Neural progenitor cell (in vitro differentiated cells): ENCODE data around the gene TRPM2. TPM values are rescaled to one million over a fixed set of nuclear protein-coding genes. Genes with fewer than 3 reads are reported as not detected.
A peak's percentile ranks its signal among the peaks of the same experiment; 100 is the strongest.
"Not testable (repeated sequence)": the region's sequence is repeated elsewhere in the genome, so short reads cannot be mapped to it uniquely, and the experiment has no call there.

Experiments used
- DNase-seq: peaks from one replicate; pipeline ENCODE4 v3.0.0-alpha.2; 2016; ENCODE audit warnings: low spot score
- H2AFZ ChIP-seq: fragments of 200-600 bp; sonication (generic); replicated peaks from 2 replicates; pipeline ENCODE4 v1.6.1; 2016; ENCODE audit warnings: antibody characterized with exemption
- H3F3A ChIP-seq: fragments of 200-600 bp; sonication (generic); 2 replicates; pipeline ENCODE4 v1.6.1; 2016; ENCODE audit warnings: antibody characterized with exemption, low read depth
- H3K27ac ChIP-seq: fragments of 200-600 bp; sonication (generic); 2 replicates; pipeline ENCODE4 v1.5.1; 2016; ENCODE audit warnings: mild to moderate bottlenecking
- H3K27me3 ChIP-seq: fragments of 200-600 bp; sonication (generic); 2 replicates; pipeline ENCODE4 v1.6.1; 2016; ENCODE audit warnings: mild to moderate bottlenecking, moderate library complexity
- H3K36me3 ChIP-seq: fragments of 200-600 bp; sonication (generic); 2 replicates; pipeline ENCODE4 v1.5.1; 2016
- H3K4me1 ChIP-seq: fragments of 200-600 bp; sonication (generic); 2 replicates; pipeline ENCODE4 v1.6.1; 2016; ENCODE audit warnings: mixed run types
- H3K4me2 ChIP-seq: fragments of 200-600 bp; sonication (generic); 2 replicates; pipeline ENCODE4 v1.6.1; 2016
- H3K4me3 ChIP-seq: fragments of 200-600 bp; sonication (generic); 2 replicates; pipeline ENCODE4 v1.5.1; 2016
- H3K79me2 ChIP-seq: fragments of 200-600 bp; sonication (generic); 2 replicates; pipeline ENCODE4 v1.6.1; 2016; ENCODE audit warnings: low read depth
- H3K9ac ChIP-seq: fragments of 200-600 bp; sonication (generic); 2 replicates; pipeline ENCODE4 v1.6.1; 2016
- H3K9me3 ChIP-seq: fragments of 200-600 bp; sonication (generic); 2 replicates; pipeline ENCODE4 v1.5.1; 2016; ENCODE audit warnings: low read depth
- H4K20me1 ChIP-seq: fragments of 200-600 bp; sonication (generic); 2 replicates; pipeline ENCODE4 v1.6.1; 2016; ENCODE audit warnings: low read depth
- H3K27ac Mint-ChIP-seq: 3 replicates; pipeline ENCODE4 v1.8.0; 2021; ENCODE audit warnings: mixed read lengths
- H3K27me3 Mint-ChIP-seq: 2 replicates; pipeline ENCODE4 v1.8.0; 2022; ENCODE audit warnings: low read depth, mild to moderate bottlenecking, inconsistent platforms, moderate library complexity, mixed read lengths; ENCODE audit not compliant: insufficient read depth
- H3K36me3 Mint-ChIP-seq: 3 replicates; pipeline ENCODE4 v1.8.0; 2021; ENCODE audit warnings: mixed read lengths
- H3K4me1 Mint-ChIP-seq: 3 replicates; pipeline ENCODE4 v1.8.0; 2021; ENCODE audit warnings: mixed read lengths
- H3K4me3 Mint-ChIP-seq: 3 replicates; pipeline ENCODE4 v1.8.0; 2021; ENCODE audit warnings: mild to moderate bottlenecking, moderate library complexity, mixed read lengths
- H3K9me3 Mint-ChIP-seq: 3 replicates; pipeline ENCODE4 v1.8.0; 2020; ENCODE audit warnings: mixed read lengths
- EZH2 ChIP-seq: fragments of 200-600 bp; sonication (generic); IDR thresholded peaks from 2 replicates; pipeline ENCODE4 v1.6.1; 2017; ENCODE audit warnings: antibody characterized with exemption, mild to moderate bottlenecking, moderate library complexity
- EZH2phosphoT487 ChIP-seq: fragments of 200-600 bp; sonication (generic); IDR thresholded peaks from 2 replicates; pipeline ENCODE4 v1.6.1; 2017; ENCODE audit warnings: antibody characterized with exemption
- total RNA-seq: library from RNA; depleted of rRNA; stranded (reverse); fragments of >200 nt; gene quantifications from 2 replicates; pipeline ENCODE4 v1.2.3, GENCODE V29; 2015; ENCODE audit warnings: low replicate concordance
- TF ChIP-seq, protein P1 (sequence below): fragments of 200-600 bp; sonication (generic); IDR thresholded peaks from 2 replicates; pipeline ENCODE4 v1.5.1; 2017; ENCODE audit warnings: antibody characterized with exemption, mild to moderate bottlenecking

TRPM2 gene
- total RNA-seq, 1 donor from 2014 or later: not detected

DNA sequence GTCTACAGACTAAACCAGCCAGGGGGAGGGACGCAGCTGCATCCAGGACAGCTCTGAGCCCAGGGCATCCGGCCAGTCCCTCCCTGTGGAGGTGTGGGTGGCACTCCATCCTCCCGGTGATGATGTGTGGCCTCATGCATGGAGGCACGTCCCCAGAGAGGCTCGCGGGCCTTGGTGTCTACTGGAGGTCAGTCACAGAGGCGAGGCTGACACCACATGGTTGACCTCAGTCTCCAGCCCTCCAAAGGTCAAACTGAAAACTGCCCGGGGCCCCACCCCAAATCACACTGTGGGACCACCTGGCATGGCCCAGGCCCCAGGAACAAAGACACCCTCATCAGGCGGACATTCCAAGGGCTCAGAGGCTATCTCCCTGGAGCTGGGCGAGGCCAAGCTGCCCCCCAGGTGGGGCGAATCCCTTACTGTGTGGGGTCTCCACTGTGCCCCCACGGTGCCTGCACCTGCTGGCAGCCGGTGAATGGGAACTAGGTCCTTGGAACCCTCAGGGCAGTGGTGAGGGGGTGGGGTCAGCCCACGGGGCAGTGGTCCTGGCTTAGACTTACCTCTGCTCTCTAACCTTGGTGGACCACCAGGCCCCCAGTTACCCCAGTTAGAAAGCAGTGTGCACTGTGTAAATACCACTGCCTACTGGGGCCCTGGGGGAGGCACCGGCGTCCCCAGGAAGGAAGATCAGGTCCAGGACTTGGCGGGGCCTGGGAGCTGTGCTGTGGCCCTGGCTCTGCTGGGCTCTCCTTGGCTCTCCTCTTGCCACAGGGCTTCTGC lies 49.1 kb downstream of the TRPM2 start:
- peaks cover 5% of the 10 kb centered on the region for H3K9me3 Mint-ChIP-seq
- Histone ChIP-seq H3K27me3 (no peaks in the 10 kb centered on the region), H3K79me2 (no peaks in the 10 kb centered on the region), H3K4me1 (no peaks in the 10 kb centered on the region), H3K36me3 (no peaks in the 10 kb centered on the region), H3K4me2 (no peak overlapping the region), H4K20me1 (no peaks in the 10 kb centered on the region), H3K27ac (no peak overlapping the region), H3K4me3 (no peak overlapping the region), H3K9me3 (no peaks in the 10 kb centered on the region), H2AFZ (no peak overlapping the region), H3F3A (peaks cover 14% of the 10 kb centered on the region), H3K9ac (no peak overlapping the region)
- H3K4me1 Mint-ChIP-seq: no peaks in the 10 kb centered on the region
- no peak for DNase-seq
- H3K36me3 Mint-ChIP-seq: no peaks in the 10 kb centered on the region
- no peak overlapping the region for H3K27ac Mint-ChIP-seq
- no peak for TF ChIP-seq EZH2phosphoT487
- no peak for TF ChIP-seq EZH2
- H3K4me3 Mint-ChIP-seq: no peak overlapping the region
- peaks cover 3% of the 10 kb centered on the region for H3K27me3 Mint-ChIP-seq

DNA sequence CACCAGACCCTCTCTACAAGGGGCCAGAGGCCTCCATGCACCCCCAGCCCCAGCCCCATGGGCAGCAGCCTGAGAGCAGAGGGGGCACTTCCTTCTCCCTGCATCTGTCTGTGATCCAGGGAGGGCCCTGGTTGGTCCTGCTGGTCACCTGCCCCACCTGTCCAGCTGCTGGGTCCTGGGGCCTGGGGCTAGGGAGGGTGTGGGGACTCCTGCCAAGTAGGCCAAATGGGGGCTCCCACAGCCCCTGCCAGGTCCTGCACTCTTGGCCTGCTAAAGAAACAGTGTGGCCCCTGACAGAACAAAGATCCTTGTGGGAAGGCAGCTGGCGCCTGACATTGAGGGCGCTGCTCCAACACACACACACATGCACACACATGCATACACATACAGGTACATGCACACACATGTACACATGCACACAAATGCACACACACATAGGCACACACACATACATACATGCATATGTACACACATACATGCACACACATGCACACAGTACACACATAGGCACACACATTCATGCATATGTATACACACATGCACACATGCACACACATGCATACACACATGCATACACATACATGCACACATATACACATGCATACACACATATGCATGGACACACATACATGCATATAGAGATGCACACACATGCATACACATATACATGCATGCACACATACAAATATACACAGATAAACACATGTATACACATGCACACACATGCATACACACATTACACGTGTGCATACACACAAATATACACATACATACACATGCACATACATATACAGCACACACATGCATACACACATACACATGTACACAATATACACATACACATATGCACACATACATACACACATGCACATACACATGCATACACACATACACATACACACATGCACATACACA lies 49.9 kb downstream of the TRPM2 start:
- no peak overlapping the region for H3K9ac ChIP-seq
- H3K4me2 ChIP-seq: no peak overlapping the region
- H3K27me3 ChIP-seq: no peaks in the 10 kb centered on the region
- no peak overlapping the region for H3K4me3 ChIP-seq
- no peak overlapping the region for H3K27ac ChIP-seq
- Mint-ChIP-seq H3K9me3 (peaks cover 9% of the 10 kb centered on the region), H3K4me3 (no peak overlapping the region), H3K36me3 (no peaks in the 10 kb centered on the region), H3K4me1 (no peaks in the 10 kb centered on the region), H3K27ac (no peak overlapping the region), H3K27me3 (peaks cover 5% of the 10 kb centered on the region)
- no peaks in the 10 kb centered on the region for H3K36me3 ChIP-seq
- H4K20me1 ChIP-seq: no peaks in the 10 kb centered on the region
- H3K9me3 ChIP-seq: no peaks in the 10 kb centered on the region
- DNase-seq: no peak
- H3F3A ChIP-seq: peaks cover 14% of the 10 kb centered on the region
- no peaks in the 10 kb centered on the region for H3K4me1 ChIP-seq
- H3K79me2 ChIP-seq: no peaks in the 10 kb centered on the region
- H2AFZ ChIP-seq: no peak overlapping the region
- TF ChIP-seq, protein P1, sequence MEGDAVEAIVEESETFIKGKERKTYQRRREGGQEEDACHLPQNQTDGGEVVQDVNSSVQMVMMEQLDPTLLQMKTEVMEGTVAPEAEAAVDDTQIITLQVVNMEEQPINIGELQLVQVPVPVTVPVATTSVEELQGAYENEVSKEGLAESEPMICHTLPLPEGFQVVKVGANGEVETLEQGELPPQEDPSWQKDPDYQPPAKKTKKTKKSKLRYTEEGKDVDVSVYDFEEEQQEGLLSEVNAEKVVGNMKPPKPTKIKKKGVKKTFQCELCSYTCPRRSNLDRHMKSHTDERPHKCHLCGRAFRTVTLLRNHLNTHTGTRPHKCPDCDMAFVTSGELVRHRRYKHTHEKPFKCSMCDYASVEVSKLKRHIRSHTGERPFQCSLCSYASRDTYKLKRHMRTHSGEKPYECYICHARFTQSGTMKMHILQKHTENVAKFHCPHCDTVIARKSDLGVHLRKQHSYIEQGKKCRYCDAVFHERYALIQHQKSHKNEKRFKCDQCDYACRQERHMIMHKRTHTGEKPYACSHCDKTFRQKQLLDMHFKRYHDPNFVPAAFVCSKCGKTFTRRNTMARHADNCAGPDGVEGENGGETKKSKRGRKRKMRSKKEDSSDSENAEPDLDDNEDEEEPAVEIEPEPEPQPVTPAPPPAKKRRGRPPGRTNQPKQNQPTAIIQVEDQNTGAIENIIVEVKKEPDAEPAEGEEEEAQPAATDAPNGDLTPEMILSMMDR: no peak
- TF ChIP-seq EZH2 (no peak), EZH2phosphoT487 (no peak)

DNA sequence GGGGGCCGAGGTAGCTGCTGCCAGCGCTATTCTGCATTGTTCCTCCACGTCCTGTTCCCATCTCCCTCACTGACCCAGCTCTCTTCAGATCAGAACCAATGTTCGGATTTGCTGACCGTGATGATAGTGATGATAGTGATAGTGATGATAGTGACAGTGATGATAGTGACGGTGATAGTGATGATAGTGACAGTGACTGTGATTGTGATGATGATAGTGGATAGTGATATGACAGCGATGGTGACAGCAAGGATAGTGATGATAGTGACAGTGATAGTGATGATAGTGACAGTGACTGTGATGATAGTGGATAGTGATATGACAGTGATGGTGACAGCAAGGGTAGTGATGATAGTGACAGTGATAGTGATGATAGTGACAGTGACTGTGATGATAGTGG lies 51.1 kb downstream of the TRPM2 start:
- peaks cover 17% of the 10 kb centered on the region for H3K9me3 Mint-ChIP-seq
- not testable (repeated sequence) for H3K4me3 Mint-ChIP-seq, H2AFZ ChIP-seq, H4K20me1 ChIP-seq, H3K79me2 ChIP-seq, H3K36me3 Mint-ChIP-seq, H3K27ac ChIP-seq, H3K27ac Mint-ChIP-seq, H3K4me1 Mint-ChIP-seq, H3K9me3 ChIP-seq, H3K4me2 ChIP-seq, H3K27me3 Mint-ChIP-seq, H3K36me3 ChIP-seq, H3K9ac ChIP-seq, H3K4me3 ChIP-seq, H3K27me3 ChIP-seq, H3K4me1 ChIP-seq
- peaks cover 14% of the 10 kb centered on the region for H3F3A ChIP-seq
- peak; percentile 0 for DNase-seq

DNA sequence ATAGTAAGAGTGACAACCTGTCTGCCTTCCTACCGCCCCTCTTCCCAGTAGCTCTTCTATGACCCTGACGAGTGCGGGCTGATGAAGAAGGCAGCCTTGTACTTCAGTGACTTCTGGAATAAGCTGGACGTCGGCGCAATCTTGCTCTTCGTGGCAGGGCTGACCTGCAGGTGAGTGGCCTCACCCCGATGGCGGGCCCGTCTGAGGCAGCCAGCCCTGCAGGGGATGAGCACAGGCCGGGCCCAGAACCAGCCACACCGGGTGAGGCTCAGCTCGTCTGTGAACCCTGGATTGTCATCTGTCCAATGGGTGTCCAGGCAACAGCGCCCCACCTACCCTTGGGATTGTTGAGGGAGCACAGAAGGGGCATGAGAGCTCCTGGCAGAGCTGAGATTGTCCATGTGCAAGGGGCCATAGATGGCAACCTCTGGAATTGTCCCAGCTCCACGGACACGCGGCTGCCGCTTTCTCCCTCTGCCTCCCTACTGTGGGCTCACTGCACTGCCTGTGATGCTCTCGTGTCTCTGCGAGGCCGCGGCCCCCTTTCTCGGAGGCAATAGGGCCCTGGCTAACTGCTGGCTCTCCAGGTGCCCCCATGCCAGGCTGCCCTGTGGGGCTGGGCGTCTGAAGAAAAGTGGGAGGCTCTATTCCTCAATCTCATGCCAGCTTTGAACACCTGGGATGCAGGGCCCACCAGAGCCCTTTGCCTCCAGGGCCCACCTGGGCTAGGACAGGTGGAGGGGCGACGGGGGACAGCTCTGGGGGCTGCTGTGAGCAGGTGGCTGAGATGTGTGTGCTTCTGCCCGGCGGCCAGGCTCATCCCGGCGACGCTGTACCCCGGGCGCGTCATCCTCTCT lies 51.9 kb downstream of the TRPM2 start:
- peaks cover 17% of the 10 kb centered on the region for H3K9me3 Mint-ChIP-seq
- H3K4me3 ChIP-seq: no peak overlapping the region
- no peak overlapping the region for H3K27ac ChIP-seq
- H3K36me3 Mint-ChIP-seq: peaks cover 3% of the 10 kb centered on the region
- no peak overlapping the region for H3K4me3 Mint-ChIP-seq
- no peak overlapping the region for H2AFZ ChIP-seq
- H3K36me3 ChIP-seq: no peaks in the 10 kb centered on the region
- no peaks in the 10 kb centered on the region for H3K79me2 ChIP-seq
- DNase-seq: peak; percentile 1
- peaks cover 7% of the 10 kb centered on the region for H3K27me3 Mint-ChIP-seq
- H3K27ac Mint-ChIP-seq: no peak overlapping the region
- no peaks in the 10 kb centered on the region for H3K9me3 ChIP-seq
- H3K4me1 Mint-ChIP-seq: no peaks in the 10 kb centered on the region
- TF ChIP-seq EZH2phosphoT487 (no peak), EZH2 (no peak)
- TF ChIP-seq, protein P1: no peak
- peaks cover 14% of the 10 kb centered on the region for H3F3A ChIP-seq
- no peaks in the 10 kb centered on the region for H4K20me1 ChIP-seq
- no peaks in the 10 kb centered on the region for H3K4me1 ChIP-seq
- H3K27me3 ChIP-seq: no peaks in the 10 kb centered on the region
- no peak overlapping the region for H3K9ac ChIP-seq
- no peak overlapping the region for H3K4me2 ChIP-seq
